ENCODE data around the gene AP3S1.
"Not testable (repeated sequence)": the region's sequence is repeated elsewhere in the genome, so short reads cannot be mapped to it uniquely, and the experiment has no call there.

Gene AP3S1

DNA sequence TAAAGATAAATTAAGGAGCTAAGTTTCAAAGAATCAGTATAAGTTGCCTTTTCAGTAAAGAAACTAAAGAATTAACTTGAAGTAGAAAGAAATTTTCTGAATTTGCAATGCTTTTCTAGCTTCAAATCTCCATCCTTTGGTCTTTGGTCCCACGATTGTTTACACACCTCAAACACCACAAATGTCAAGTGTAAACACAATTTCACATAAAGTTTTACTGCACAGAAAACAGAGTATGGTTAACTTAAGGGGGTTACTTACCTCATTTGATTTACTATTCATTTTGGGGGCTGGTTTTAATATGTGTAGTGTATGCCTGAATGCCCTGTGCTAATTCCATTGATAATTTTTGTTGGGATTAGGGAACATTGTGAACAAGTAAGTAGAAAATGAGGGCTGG, 29.4 kb upstream of the AP3S1 start:
- H3K36me3 ChIP-seq (replicated peaks) = no peaks in the 10 kb centered on the region
- H3K4me1 ChIP-seq = peaks cover 16% of the 10 kb centered on the region
- no peak overlapping the region for H3K4me3 ChIP-seq
- no peaks in the 10 kb centered on the region for H3K27me3 ChIP-seq (ENCODE audit: low read depth)
- no peak for DNase-seq (ENCODE audit: low spot score in 2 of 2)
- in situ Hi-C loops (cut with MboI; ENCODE audit: low sequenced_read_pairs) = loop anchor here (25.0 kb wide), 1 partner anchor 500 kb away; no protein-coding TSS in a partner anchor
- no peaks in the 10 kb centered on the region for H3K9me3 ChIP-seq

DNA sequence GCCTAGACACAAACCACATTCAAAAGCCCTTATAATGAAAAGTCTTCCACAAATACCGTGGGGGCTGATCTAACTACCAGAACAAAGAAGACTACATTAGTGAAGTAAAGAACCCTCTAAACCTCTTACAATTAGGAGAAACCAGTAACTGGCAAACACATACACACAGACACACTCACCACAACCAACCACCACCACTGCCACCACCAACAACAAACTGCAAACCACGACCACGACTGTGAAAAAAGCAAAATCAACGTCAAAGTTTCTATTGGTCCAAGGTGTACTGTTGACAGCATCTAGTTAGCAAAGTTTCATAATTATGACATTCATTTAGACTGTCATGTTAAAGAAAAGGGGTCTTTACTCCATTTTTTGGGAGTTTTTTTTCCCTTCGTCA, 28.0 kb upstream of the AP3S1 start:
- H3K27me3 ChIP-seq (ENCODE audit: low read depth) = no peaks in the 10 kb centered on the region
- in situ Hi-C loops (cut with MboI; ENCODE audit: low sequenced_read_pairs) = loop anchor here (25.0 kb wide), 1 partner anchor 501 kb away; no protein-coding TSS in a partner anchor
- H3K36me3 ChIP-seq (replicated peaks) = no peaks in the 10 kb centered on the region
- H3K4me1 ChIP-seq = peaks cover 18% of the 10 kb centered on the region
- no peak overlapping the region for H3K4me3 ChIP-seq
- H3K9me3 ChIP-seq = no peaks in the 10 kb centered on the region
- DNase-seq (ENCODE audit: low spot score in 2 of 2) = no peak

DNA sequence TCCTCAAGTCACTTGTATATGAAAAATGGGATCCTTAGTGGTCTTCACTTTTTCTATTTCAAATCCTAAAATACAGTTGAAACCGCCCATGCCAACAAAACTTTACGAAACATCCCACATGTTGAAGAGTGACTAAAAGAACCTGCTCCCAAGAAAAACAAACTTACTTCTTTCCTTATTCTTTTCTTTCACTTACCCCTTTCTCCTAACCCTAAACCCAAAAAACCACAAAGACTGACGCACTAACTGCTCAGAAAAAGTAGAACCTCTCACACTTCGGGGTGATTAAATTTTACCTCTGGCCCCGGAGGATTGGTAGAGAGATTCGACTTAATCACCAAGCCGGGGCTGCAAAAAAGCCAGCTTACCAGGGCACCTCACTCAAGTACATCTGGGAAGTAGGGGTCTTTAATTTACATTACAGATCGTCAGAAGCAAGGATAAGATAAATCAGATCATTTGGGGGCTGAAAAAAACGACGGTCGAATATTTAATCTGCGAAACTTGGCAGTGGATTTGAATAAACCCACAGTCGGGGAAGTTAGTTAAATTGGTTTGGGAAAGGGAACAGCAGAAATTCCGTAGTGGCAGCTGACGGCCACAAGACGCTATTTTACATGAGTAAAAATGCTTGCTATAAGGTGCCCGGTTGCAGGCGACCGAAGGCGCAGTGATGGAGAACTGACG, 26.6 kb upstream of the AP3S1 start:
- Histone ChIP-seq H3K27me3 (ENCODE audit: low read depth) (no peaks in the 10 kb centered on the region), H3K4me3 (peak overlapping the region; percentile 57), H3K4me1 (peaks cover 18% of the 10 kb centered on the region), H3K36me3 (replicated peaks) (no peaks in the 10 kb centered on the region), H3K9me3 (no peaks in the 10 kb centered on the region)
- DNase-seq (ENCODE audit: low spot score in 2 of 2) = peak in 1 of 2 experiments; percentile 34
- in situ Hi-C loops (cut with MboI; ENCODE audit: low sequenced_read_pairs) = loop anchor here (25.0 kb wide), 1 partner anchor 503 kb away; no protein-coding TSS in a partner anchor

DNA sequence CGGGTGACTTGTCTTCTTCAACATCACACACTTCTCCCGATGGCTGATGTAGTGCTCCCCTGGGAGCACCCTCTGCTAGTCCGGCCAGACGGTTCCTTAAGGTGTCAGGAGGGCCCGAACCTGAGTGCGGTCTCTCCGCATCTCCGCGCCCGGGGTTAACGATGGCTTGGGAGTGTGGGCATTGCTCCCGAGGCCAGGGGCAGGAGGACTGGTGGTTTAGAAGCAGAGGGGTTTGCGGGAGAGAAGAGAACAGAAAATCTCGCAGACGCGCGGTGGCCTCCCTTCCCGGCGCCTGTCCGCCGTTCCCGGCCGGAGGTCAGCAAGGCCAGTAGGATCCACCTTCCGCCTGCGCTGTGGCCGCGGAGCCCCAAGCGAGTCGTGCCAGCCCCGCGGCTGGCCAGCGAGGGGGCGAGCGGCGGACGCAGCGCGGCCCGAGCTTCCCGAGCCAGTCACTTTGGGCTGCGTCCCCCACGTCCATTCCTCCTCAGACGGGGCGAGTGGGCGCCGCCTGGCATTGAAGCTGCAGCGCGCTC, 26.0 kb upstream of the AP3S1 start:
- H3K9me3 ChIP-seq = no peaks in the 10 kb centered on the region
- no peaks in the 10 kb centered on the region for H3K27me3 ChIP-seq (ENCODE audit: low read depth)
- DNase-seq (ENCODE audit: low spot score in 2 of 2) = peak in 1 of 2 experiments; percentile 49
- H3K4me1 ChIP-seq = peaks cover 18% of the 10 kb centered on the region
- peak overlapping the region; percentile 57 for H3K4me3 ChIP-seq
- in situ Hi-C loops (cut with MboI; ENCODE audit: low sequenced_read_pairs) = loop anchor here (25.0 kb wide), 1 partner anchor 503 kb away; no protein-coding TSS in a partner anchor
- H3K36me3 ChIP-seq (replicated peaks) = no peaks in the 10 kb centered on the region

DNA sequence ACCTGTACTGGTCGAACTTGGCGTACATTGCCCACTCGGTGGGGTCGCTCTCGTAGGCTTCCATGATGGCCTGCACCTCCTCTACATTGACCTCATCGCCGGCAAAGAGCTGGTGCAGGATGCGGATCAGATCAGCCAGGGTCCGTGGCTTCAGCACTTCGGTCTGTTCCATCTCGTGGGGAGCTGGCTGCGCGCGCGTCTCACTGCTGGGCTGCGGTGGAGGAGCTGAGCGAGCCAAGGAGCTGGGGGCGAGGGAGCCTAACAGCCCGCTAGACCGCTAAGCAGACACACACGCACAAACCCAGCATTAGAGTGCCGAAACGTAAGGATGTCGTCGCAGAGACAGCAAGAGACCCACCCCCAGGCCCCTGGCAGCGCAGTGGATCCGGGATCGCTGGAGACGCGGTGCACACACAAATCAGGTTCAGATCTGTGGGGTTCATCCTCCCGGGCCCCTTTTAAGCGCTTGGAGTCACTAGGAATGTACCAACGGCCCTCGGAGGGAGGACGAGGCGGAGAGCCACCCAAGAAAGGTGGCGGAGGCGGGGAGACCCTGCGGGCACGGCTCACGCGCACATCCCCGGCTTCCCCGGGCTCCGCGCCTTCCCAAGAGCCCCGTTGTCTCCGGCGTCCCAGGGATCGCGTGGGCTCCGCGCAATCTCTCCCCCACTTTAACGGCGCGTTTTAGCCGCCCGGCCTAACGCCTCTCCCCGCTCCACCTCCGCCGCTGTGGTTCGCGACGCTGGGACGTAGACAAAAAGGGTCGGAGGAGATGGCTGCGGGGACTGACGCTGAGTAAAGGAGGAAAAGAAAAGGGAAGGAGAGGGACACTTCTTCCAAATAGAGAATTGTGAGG, 25.3 kb upstream of the AP3S1 start, which contains the start of gene CDO1:
Gene CDO1 (minus strand): TSS at position 434 of the 856 bp plus-strand sequence. CDS start 262 bp downstream, at position 172.
- in situ Hi-C loops (cut with MboI; ENCODE audit: low sequenced_read_pairs) = loop anchor here (25.0 kb wide), 1 partner anchor 504 kb away; no protein-coding TSS in a partner anchor
- no peaks in the 10 kb centered on the region for H3K36me3 ChIP-seq (replicated peaks)
- no peaks in the 10 kb centered on the region for H3K27me3 ChIP-seq (ENCODE audit: low read depth)
- peak; percentile 44 to 79 for DNase-seq (ENCODE audit: low spot score in 2 of 2)
- peak within 1 kb of the TSS; percentile 57 for H3K4me3 ChIP-seq
- H3K4me1 ChIP-seq = peaks cover 18% of the 10 kb centered on the region
- no peaks in the 10 kb centered on the region for H3K9me3 ChIP-seq

GRCh38 chr5:115817386-115817785, 24.3 kb upstream of the AP3S1 start:
- Histone ChIP-seq H3K36me3 (replicated peaks) (no peaks in the 10 kb centered on the region), H3K9me3 (no peaks in the 10 kb centered on the region), H3K4me1 (peaks cover 18% of the 10 kb centered on the region), H3K4me3 (no peak overlapping the region), H3K27me3 (ENCODE audit: low read depth) (no peaks in the 10 kb centered on the region)
- in situ Hi-C loops (cut with MboI; ENCODE audit: low sequenced_read_pairs) = loop anchor here (25.0 kb wide), 1 partner anchor 505 kb away; no protein-coding TSS in a partner anchor
- DNase-seq (ENCODE audit: low spot score in 2 of 2) = no peak

GRCh38 chr5:115818821-115819220, 22.9 kb upstream of the AP3S1 start:
- no peak overlapping the region for H3K4me3 ChIP-seq
- no peaks in the 10 kb centered on the region for H3K27me3 ChIP-seq (ENCODE audit: low read depth)
- H3K9me3 ChIP-seq = no peaks in the 10 kb centered on the region
- no peaks in the 10 kb centered on the region for H3K36me3 ChIP-seq (replicated peaks)
- DNase-seq (ENCODE audit: low spot score in 2 of 2) = no peak
- H3K4me1 ChIP-seq = peaks cover 18% of the 10 kb centered on the region
- in situ Hi-C loops (cut with MboI; ENCODE audit: low sequenced_read_pairs) = loop anchor here (25.0 kb wide), 1 partner anchor 507 kb away; no protein-coding TSS in a partner anchor

- in situ Hi-C loops (cut with MboI; ENCODE audit: low sequenced_read_pairs) = loop anchor here (25.0 kb wide), 1 partner anchor 509 kb away; no protein-coding TSS in a partner anchor
- no peak for DNase-seq (ENCODE audit: low spot score in 2 of 2)
- no peaks in the 10 kb centered on the region for H3K36me3 ChIP-seq (replicated peaks)
- H3K9me3 ChIP-seq = no peaks in the 10 kb centered on the region
- H3K4me1 ChIP-seq = 0 out of 2 replicates have a peak, but pooled peaks cover 6% of the 10 kb centered on the region
- H3K27me3 ChIP-seq (ENCODE audit: low read depth) = no peaks in the 10 kb centered on the region
- H3K4me3 ChIP-seq = no peak overlapping the region
Observed at GRCh38 chr5:115820846-115821245, 20.9 kb upstream of the AP3S1 start.

DNA sequence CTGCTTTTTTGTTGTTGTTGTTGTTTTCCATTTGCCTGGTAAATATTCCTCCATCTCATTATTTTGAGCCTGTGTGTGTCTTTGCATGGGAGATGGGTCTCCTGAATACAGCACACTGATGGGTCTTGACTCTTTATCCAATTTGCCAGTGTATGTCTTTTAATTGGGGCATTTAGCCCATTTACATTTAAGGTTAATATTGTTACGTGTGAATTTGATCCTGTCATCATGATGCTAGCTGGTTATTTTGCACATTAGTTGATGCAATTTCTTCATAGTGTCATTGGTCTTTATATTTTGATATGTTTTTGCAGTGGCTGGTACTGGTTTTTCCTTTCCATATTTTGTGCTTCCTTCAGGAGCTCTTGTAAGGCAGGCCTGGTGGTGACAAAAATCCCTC, 16.8 kb upstream of the AP3S1 start:
- not testable (repeated sequence) for H3K4me1 ChIP-seq; H3K9me3 ChIP-seq; H3K4me3 ChIP-seq; H3K27me3 ChIP-seq (ENCODE audit: low read depth); DNase-seq (ENCODE audit: low spot score in 2 of 2)
- in situ Hi-C loops (cut with MboI; ENCODE audit: low sequenced_read_pairs) = loop anchor here (25.0 kb wide), 2 partner anchors 237 to 513 kb away; no protein-coding TSS in a partner anchor
- peaks cover 14% of the 10 kb centered on the region for H3K36me3 ChIP-seq (replicated peaks)

GRCh38 chr5:115825948-115826347, 15.8 kb upstream of the AP3S1 start:
- no peak for DNase-seq (ENCODE audit: low spot score in 2 of 2)
- no peaks in the 10 kb centered on the region for H3K4me1 ChIP-seq
- H3K4me3 ChIP-seq = no peak overlapping the region
- H3K36me3 ChIP-seq (replicated peaks) = peaks cover 16% of the 10 kb centered on the region
- in situ Hi-C loops (cut with MboI; ENCODE audit: low sequenced_read_pairs) = loop anchor here (25.0 kb wide), 1 partner anchor 236 kb away; no protein-coding TSS in a partner anchor
- no peaks in the 10 kb centered on the region for H3K9me3 ChIP-seq
- H3K27me3 ChIP-seq (ENCODE audit: low read depth) = no peaks in the 10 kb centered on the region

DNA sequence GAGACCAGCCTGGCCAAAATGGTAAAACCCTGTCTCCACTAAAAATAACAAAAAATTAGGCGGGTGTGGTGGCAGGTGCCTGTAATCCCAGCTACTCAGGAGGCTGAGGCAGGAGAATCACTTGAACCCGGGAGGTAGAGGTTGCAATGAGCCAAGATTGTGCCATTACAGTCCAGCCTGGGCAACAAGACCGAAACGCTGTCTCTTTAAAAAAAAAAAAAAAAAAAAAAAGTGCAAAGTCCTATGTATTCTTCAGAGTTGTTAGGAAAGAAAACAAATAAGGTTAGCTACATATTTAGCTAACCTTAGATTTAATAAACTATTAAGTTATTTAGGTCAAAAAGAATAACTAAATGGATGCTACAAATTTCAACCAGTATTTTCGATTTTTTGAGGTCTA, 11.8 kb upstream of the AP3S1 start:
- no peaks in the 10 kb centered on the region for H3K9me3 ChIP-seq
- no peak for DNase-seq (ENCODE audit: low spot score in 2 of 2)
- peaks cover 29% of the 10 kb centered on the region for H3K36me3 ChIP-seq (replicated peaks)
- H3K4me3 ChIP-seq = no peak overlapping the region
- no peaks in the 10 kb centered on the region for H3K4me1 ChIP-seq
- no peaks in the 10 kb centered on the region for H3K27me3 ChIP-seq (ENCODE audit: low read depth)
- in situ Hi-C loops (cut with MboI; ENCODE audit: low sequenced_read_pairs) = loop anchor here (25.0 kb wide), 1 partner anchor 232 kb away; no protein-coding TSS in a partner anchor

- Histone ChIP-seq H3K4me1 (no peaks in the 10 kb centered on the region), H3K27me3 (ENCODE audit: low read depth) (no peaks in the 10 kb centered on the region), H3K4me3 (no peak overlapping the region), H3K9me3 (no peaks in the 10 kb centered on the region), H3K36me3 (replicated peaks) (peaks cover 34% of the 10 kb centered on the region)
- DNase-seq (ENCODE audit: low spot score in 2 of 2) = peak in 1 of 2 experiments; percentile 41
- in situ Hi-C loops (cut with MboI; ENCODE audit: low sequenced_read_pairs) = loop anchor here (25.0 kb wide), 1 partner anchor 231 kb away; no protein-coding TSS in a partner anchor
Observed at GRCh38 chr5:115831163-115831768, 10.5 kb upstream of the AP3S1 start.

- peaks cover 20% of the 10 kb centered on the region for H3K4me1 ChIP-seq
- no peaks in the 10 kb centered on the region for H3K9me3 ChIP-seq
- in situ Hi-C loops (cut with MboI; ENCODE audit: low sequenced_read_pairs) = loop anchor here (25.0 kb wide), 1 partner anchor 227 kb away; no protein-coding TSS in a partner anchor
- peaks cover 34% of the 10 kb centered on the region for H3K36me3 ChIP-seq (replicated peaks)
- no peak overlapping the region for H3K4me3 ChIP-seq
- DNase-seq (ENCODE audit: low spot score in 2 of 2) = no peak
- H3K27me3 ChIP-seq (ENCODE audit: low read depth) = no peaks in the 10 kb centered on the region
Observed at GRCh38 chr5:115835481-115835880, 6.3 kb upstream of the AP3S1 start.
